OCI-LY3 (cell line): ENCODE data around the gene CCDC174.

Experiments
- H2AFZ ChIP-seq: fragments of 200-600, 300-600 bp; shearing (Covaris generic); 2 replicates; pipeline ENCODE4 v1.6.0; 2014; ENCODE audit warnings: antibody characterized with exemption, low read depth, low read length
- H3K27ac ChIP-seq: fragments of 200-600, 300-600 bp; sonication (generic); 2 replicates; pipeline ENCODE4 v1.5.1; 2014; ENCODE audit warnings: mild to moderate bottlenecking, low read length, moderate library complexity, mixed read lengths
- H3K27me3 ChIP-seq: fragments of 200-600, 300-600 bp; sonication (generic); 2 replicates; pipeline ENCODE4 v1.6.1; 2014; ENCODE audit warnings: low read depth, low read length, mixed read lengths
- H3K36me3 ChIP-seq: fragments of 200-600, 300-600 bp; sonication (generic); replicated peaks from 2 replicates; pipeline ENCODE3; 2014; ENCODE audit warnings: low read depth, low read length, mixed read lengths
- H3K4me1 ChIP-seq: fragments of 300-600, 200-600 bp; sonication (generic); 2 replicates; pipeline ENCODE4 v1.6.1; 2014; ENCODE audit warnings: low read length, mixed read lengths
- H3K4me2 ChIP-seq: fragments of 200-600, 300-600 bp; sonication (generic); 2 replicates; pipeline ENCODE4 v1.6.1; 2014; ENCODE audit warnings: low read length, mixed read lengths
- H3K4me3 ChIP-seq: fragments of 300-600, 200-600 bp; sonication (generic); 2 replicates; pipeline ENCODE4 v1.5.1; 2014; ENCODE audit warnings: antibody characterized with exemption, mild to moderate bottlenecking, low read length, moderate library complexity
- H3K79me2 ChIP-seq: fragments of 300-600, 200-600 bp; shearing (Covaris generic); 2 replicates; pipeline ENCODE4 v1.6.1; 2014; ENCODE audit warnings: mild to moderate bottlenecking, low read length, mixed read lengths
- H3K9ac ChIP-seq: fragments of 300-600, 200-600 bp; shearing (Covaris generic); 2 replicates; pipeline ENCODE4 v1.6.0; 2014; ENCODE audit warnings: mild to moderate bottlenecking, low read length, moderate library complexity
- H3K9me3 ChIP-seq: fragments of 200-600, 300-600 bp; shearing (Covaris generic); 2 replicates; pipeline ENCODE4 v1.6.1; 2014; ENCODE audit warnings: low read length, mixed read lengths; ENCODE audit not compliant: insufficient read depth
- H4K20me1 ChIP-seq: fragments of 200-600, 300-600 bp; sonication (generic); 2 replicates; pipeline ENCODE4 v1.6.1; 2016; ENCODE audit warnings: low read length, mixed read lengths; ENCODE audit not compliant: insufficient read depth
- CTCF ChIP-seq: fragments of 200-600, 300-600 bp; sonication (generic); IDR thresholded peaks from 2 replicates; pipeline ENCODE4 v1.5.1; 2014; ENCODE audit warnings: antibody characterized with exemption, low read length, low read depth
- EZH2phosphoT487 ChIP-seq: fragments of 200-600 bp; shearing (Covaris generic); IDR thresholded peaks from 2 replicates; pipeline ENCODE4 v1.6.1; 2018; ENCODE audit warnings: antibody characterized with exemption, mixed run types, low read depth

CCDC174 gene

DNA sequence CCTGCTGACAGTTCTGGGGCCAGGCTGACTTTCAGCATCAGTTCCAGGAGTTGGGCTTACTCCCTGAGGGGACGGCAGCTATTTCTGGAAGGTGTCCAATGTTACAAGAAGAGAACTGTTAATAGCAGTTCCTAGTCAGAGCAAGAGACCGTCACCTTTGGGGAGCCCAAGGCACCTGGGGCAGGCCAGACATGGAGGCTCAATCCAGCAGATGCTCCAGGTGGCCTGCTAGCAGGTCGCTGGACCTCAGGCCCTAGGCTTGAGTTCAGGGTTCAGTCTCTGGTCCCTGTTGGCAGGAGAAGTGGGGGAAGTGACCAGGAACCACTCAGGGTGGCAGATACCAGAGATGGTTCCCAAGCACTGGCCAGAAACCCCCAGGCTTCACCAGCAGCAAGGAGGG is 49.3 kb downstream of the CCDC174 start:
- Histone ChIP-seq H3K36me3 (no peaks in the 10 kb centered on the region), H3K9me3 (no peaks in the 10 kb centered on the region), H3K4me2 (no peak overlapping the region), H3K27me3 (no peaks in the 10 kb centered on the region), H3K79me2 (no peaks in the 10 kb centered on the region), H4K20me1 (no peaks in the 10 kb centered on the region), H3K4me1 (peaks cover 11% of the 10 kb centered on the region), H3K9ac (no peak overlapping the region), H2AFZ (no peak overlapping the region), H3K4me3 (no peak overlapping the region), H3K27ac (no peak overlapping the region)
- TF ChIP-seq EZH2phosphoT487 (no peak), CTCF (no peak)

GRCh38 chr3:14701676-14702075 is 50.1 kb downstream of the CCDC174 start:
- Histone ChIP-seq H3K79me2 (no peaks in the 10 kb centered on the region), H3K9me3 (no peaks in the 10 kb centered on the region), H3K36me3 (no peaks in the 10 kb centered on the region), H3K4me3 (no peak overlapping the region), H3K4me2 (no peak overlapping the region), H3K27ac (no peak overlapping the region), H4K20me1 (no peaks in the 10 kb centered on the region), H3K4me1 (peaks cover 11% of the 10 kb centered on the region), H2AFZ (no peak overlapping the region), H3K27me3 (no peaks in the 10 kb centered on the region), H3K9ac (no peak overlapping the region)
- TF ChIP-seq EZH2phosphoT487 (no peak), CTCF (no peak)

GRCh38 chr3:14703128-14703750 is 51.7 kb downstream of the CCDC174 start:
- Histone ChIP-seq H2AFZ (no peak overlapping the region), H4K20me1 (no peaks in the 10 kb centered on the region), H3K36me3 (no peaks in the 10 kb centered on the region), H3K27me3 (no peaks in the 10 kb centered on the region), H3K4me2 (no peak overlapping the region), H3K4me1 (peaks cover 8% of the 10 kb centered on the region), H3K4me3 (no peak overlapping the region), H3K9me3 (no peaks in the 10 kb centered on the region), H3K9ac (no peak overlapping the region), H3K27ac (no peak overlapping the region), H3K79me2 (no peaks in the 10 kb centered on the region)
- TF ChIP-seq EZH2phosphoT487 (no peak), CTCF (no peak)

GRCh38 chr3:14703791-14704190 is 52.2 kb downstream of the CCDC174 start:
- H2AFZ ChIP-seq = no peak overlapping the region
- no peaks in the 10 kb centered on the region for H3K9me3 ChIP-seq
- no peaks in the 10 kb centered on the region for H3K36me3 ChIP-seq
- H3K4me3 ChIP-seq = no peak overlapping the region
- H3K79me2 ChIP-seq = no peaks in the 10 kb centered on the region
- H4K20me1 ChIP-seq = no peaks in the 10 kb centered on the region
- H3K27ac ChIP-seq = no peak overlapping the region
- H3K4me2 ChIP-seq = no peak overlapping the region
- no peak overlapping the region for H3K9ac ChIP-seq
- H3K4me1 ChIP-seq = peaks cover 3% of the 10 kb centered on the region
- TF ChIP-seq CTCF (no peak), EZH2phosphoT487 (no peak)
- no peaks in the 10 kb centered on the region for H3K27me3 ChIP-seq
